Breast epithelium (tissue), 3 donors: ENCODE measurements around the gene TP53BP1.

Source experiments
- POLR2A ChIP-seq: fragments of 450-650 bp; IDR thresholded peaks from one replicate; pipeline ENCODE4 v1.6.1; 2016; ENCODE audit warnings: antibody characterized with exemption, mild to moderate bottlenecking, moderate library complexity
- TF ChIP-seq, protein P1 (sequence below), 3 donors: fragments of 450-650 bp; IDR thresholded peaks; one replicate each; pipeline ENCODE4 v1.5.1; 2016 to 2017; ENCODE audit warnings: antibody characterized with exemption in 3 of 3, mild to moderate bottlenecking in 3 of 3, moderate library complexity in 3 of 3

GRCh38 chr15:43414196-43414595 is 78.8 kb downstream of the TP53BP1 start:
- no peak for TF ChIP-seq POLR2A
- TF ChIP-seq, protein P1, sequence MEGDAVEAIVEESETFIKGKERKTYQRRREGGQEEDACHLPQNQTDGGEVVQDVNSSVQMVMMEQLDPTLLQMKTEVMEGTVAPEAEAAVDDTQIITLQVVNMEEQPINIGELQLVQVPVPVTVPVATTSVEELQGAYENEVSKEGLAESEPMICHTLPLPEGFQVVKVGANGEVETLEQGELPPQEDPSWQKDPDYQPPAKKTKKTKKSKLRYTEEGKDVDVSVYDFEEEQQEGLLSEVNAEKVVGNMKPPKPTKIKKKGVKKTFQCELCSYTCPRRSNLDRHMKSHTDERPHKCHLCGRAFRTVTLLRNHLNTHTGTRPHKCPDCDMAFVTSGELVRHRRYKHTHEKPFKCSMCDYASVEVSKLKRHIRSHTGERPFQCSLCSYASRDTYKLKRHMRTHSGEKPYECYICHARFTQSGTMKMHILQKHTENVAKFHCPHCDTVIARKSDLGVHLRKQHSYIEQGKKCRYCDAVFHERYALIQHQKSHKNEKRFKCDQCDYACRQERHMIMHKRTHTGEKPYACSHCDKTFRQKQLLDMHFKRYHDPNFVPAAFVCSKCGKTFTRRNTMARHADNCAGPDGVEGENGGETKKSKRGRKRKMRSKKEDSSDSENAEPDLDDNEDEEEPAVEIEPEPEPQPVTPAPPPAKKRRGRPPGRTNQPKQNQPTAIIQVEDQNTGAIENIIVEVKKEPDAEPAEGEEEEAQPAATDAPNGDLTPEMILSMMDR (IDR thresholded peaks at IDR 0.05) = no peak
